ENCODE results near the gene RIC1.
"Not testable (repeated sequence)": the region's sequence is repeated elsewhere in the genome, so short reads cannot be mapped to it uniquely, and the experiment has no call there.

The RIC1 gene

GRCh38 chr9:5787759-5788302 is 158.9 kb downstream of the RIC1 start:
- no peak for DNase-seq (ENCODE audit: low read depth)

- DNase-seq (ENCODE audit: low read depth), result no peak
These were observed 160.6 kb downstream of the RIC1 start for GRCh38 chr9:5789489-5789888.

- DNase-seq (ENCODE audit: low read depth), result no peak
These were observed 162.0 kb downstream of the RIC1 start for GRCh38 chr9:5790923-5791322.

GRCh38 chr9:5791870-5792269 is 163.0 kb downstream of the RIC1 start:
- no peak for DNase-seq (ENCODE audit: low read depth)

GRCh38 chr9:5793812-5794211 is 164.9 kb downstream of the RIC1 start:
- DNase-seq (ENCODE audit: low read depth), result no peak

- DNase-seq (ENCODE audit: low read depth), result no peak
These were observed 167.4 kb downstream of the RIC1 start for GRCh38 chr9:5796298-5796697.

- no peak for DNase-seq (ENCODE audit: low read depth)
These were observed 169.7 kb downstream of the RIC1 start for GRCh38 chr9:5798581-5798980.

- DNase-seq (ENCODE audit: low read depth), result no peak
These were observed 170.4 kb downstream of the RIC1 start for GRCh38 chr9:5799314-5799713.

- DNase-seq (ENCODE audit: low read depth), result not testable (repeated sequence)
These were observed 171.5 kb downstream of the RIC1 start for GRCh38 chr9:5800378-5800777.

- no peak for DNase-seq (ENCODE audit: low read depth)
These were observed 172.2 kb downstream of the RIC1 start for GRCh38 chr9:5800969-5801738.

GRCh38 chr9:5801739-5802113 is 172.8 kb downstream of the RIC1 start:
- no peak for DNase-seq (ENCODE audit: low read depth)

GRCh38 chr9:5805478-5805877 is 176.6 kb downstream of the RIC1 start:
- DNase-seq (ENCODE audit: low read depth), result no peak

GRCh38 chr9:5811751-5812150 is 182.8 kb downstream of the RIC1 start:
- no peak for DNase-seq (ENCODE audit: low read depth)

GRCh38 chr9:5813824-5814223 is 184.9 kb downstream of the RIC1 start:
- no peak for DNase-seq (ENCODE audit: low read depth)

GRCh38 chr9:5815461-5815860 is 186.6 kb downstream of the RIC1 start:
- DNase-seq (ENCODE audit: low read depth), result no peak

GRCh38 chr9:5817862-5818261 is 189.0 kb downstream of the RIC1 start:
- no peak for DNase-seq (ENCODE audit: low read depth)

- DNase-seq (ENCODE audit: low read depth), result no peak
These were observed 189.7 kb downstream of the RIC1 start for GRCh38 chr9:5818424-5819142.

GRCh38 chr9:5819174-5819573 is 190.3 kb downstream of the RIC1 start:
- DNase-seq (ENCODE audit: low read depth), result no peak

GRCh38 chr9:5820425-5820824 is 191.5 kb downstream of the RIC1 start:
- DNase-seq (ENCODE audit: low read depth), result no peak

- no peak for DNase-seq (ENCODE audit: low read depth)
These were observed 196.3 kb downstream of the RIC1 start for GRCh38 chr9:5825223-5825622.

Measured in stimulated activated CD8-positive, alpha-beta memory T cell treated with anti-CD3 and anti-CD28 coated beads, Interleukin-4, amount 100 ng/mL, for 24 hours (primary cell).